HG03045 (cell line): ENCODE measurements around the gene DGKI.
"Not testable (repeated sequence)": the region's sequence is repeated elsewhere in the genome, so short reads cannot be mapped to it uniquely, and the experiment has no call there.

Experiments
- ATAC-seq: cut with Tn5 transposase; IDR thresholded peaks from one replicate; pipeline ENCODE4 v1.9.1; 2021; ENCODE audit warnings: mild to moderate bottlenecking, moderate library complexity; ENCODE audit not compliant: unreplicated experiment

DGKI gene

DNA sequence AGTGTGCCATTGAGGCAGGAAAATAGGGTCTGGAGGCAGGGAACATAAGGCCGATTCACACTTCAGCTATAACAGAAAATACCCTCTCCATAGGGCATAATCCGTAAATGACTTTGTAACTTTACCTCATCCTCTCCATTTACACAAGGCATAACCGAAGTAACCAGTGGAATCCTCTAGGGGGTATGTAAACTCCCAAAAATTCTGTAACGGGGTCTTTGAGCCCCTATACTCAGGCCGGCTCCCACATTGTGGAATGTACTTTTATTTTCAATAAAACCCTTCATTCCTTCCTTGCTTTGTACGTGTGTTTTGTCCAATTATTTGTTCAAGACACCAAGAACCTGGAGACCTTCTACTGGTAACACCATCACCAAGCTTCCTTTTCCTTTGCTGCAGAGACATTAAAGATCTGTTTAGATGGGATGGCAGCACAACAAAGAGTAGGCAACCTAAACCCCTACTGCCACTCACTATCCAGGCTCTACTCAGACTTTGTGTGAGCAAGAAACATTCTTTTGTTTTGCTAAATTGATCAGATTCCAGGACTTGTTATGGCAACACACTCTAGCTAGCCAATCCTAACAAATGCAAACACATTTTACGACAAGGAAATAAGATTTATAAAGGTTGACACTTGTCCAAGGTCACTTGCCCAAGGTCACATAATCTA is 99.3 kb downstream of the DGKI start:
- no peak for ATAC-seq

GRCh38 chr7:137743021-137743420 is 103.8 kb downstream of the DGKI start:
- no peak for ATAC-seq

DNA sequence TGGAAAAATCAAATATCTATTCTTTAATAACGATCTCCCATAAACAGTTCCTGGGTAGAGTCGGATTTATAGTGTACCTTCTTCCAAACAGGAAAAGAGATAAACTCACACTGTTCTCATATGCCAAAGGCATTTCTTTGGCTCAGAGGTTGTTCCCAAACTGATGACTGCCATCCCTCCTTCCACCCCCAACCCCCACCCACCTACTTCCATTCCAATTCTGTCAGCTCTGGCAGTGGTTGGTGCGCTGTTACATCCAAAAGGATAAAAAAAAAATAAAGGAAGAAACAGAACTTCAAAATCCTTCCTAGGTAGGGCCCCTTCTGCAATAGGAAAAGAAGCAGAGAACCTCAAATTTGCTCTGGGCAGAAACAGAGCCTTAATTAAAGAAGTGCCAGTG is 104.7 kb downstream of the DGKI start:
- ATAC-seq = no peak

DNA sequence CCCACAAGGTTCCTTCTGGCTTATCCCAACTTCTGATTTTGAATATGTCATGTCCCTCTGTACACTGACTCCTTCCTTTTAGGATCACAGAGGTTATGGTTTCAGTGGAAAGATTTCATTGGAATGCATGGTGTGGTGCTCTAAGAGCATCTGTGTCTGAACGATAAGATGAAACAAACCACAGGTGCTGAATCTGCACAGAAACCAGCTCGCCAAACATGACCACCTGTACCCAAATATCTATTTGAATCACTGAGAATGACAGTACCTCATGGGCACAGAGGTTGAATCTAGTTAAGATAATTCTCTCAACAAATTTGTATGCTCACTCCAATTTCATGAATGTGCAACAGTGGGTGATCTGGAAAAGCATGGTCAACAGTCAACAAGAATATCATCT is 105.3 kb downstream of the DGKI start:
- ATAC-seq = no peak

GRCh38 chr7:137734221-137734620 is 112.6 kb downstream of the DGKI start:
- ATAC-seq = no peak

- no peak for ATAC-seq
Measured at GRCh38 chr7:137732168-137732567, 114.6 kb downstream of the DGKI start.

DNA sequence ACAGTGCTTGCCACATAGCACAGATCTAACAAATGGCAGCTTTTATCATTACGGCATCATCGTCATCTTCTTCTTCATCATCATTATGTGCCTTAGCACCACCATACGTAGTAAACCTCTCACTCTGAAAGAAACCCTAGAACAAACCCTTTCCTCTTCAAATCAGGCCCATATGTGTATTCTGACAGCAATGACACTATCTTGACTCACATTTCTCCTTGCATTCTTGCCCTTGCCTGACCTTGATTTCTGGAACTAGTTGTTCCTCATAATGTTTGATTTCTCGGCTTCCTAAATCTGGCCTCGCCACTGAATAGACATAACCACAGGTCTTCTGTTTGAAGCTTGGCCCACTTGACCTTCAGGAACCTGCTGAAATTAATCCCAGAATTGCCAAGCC is 115.3 kb downstream of the DGKI start:
- ATAC-seq = no peak

- ATAC-seq = no peak
Measured at GRCh38 chr7:137728426-137728825, 118.3 kb downstream of the DGKI start.

- ATAC-seq = no peak
Measured at GRCh38 chr7:137727413-137727812, 119.4 kb downstream of the DGKI start.

DNA sequence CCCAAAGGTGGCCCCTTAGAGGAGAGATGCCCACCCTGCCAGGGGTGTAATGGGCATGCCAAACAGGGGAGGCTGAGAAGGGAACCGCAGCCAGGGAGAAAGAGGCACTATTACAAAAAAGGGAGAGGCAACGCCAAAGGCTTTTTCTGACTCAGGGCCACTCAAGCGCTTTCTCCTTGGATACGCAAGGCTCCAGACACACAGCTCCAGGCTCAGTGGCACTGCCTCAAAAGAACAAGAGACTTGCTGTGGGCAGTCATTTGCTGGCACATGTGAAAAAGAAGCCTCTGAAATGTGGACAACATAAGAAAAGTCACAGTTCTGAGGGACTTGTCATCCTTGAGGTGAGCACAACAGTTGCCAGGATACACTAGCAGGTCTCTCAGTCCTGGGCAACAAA is 128.4 kb downstream of the DGKI start:
- ATAC-seq = no peak

GRCh38 chr7:137717811-137718271 is 128.9 kb downstream of the DGKI start:
- no peak for ATAC-seq

DNA sequence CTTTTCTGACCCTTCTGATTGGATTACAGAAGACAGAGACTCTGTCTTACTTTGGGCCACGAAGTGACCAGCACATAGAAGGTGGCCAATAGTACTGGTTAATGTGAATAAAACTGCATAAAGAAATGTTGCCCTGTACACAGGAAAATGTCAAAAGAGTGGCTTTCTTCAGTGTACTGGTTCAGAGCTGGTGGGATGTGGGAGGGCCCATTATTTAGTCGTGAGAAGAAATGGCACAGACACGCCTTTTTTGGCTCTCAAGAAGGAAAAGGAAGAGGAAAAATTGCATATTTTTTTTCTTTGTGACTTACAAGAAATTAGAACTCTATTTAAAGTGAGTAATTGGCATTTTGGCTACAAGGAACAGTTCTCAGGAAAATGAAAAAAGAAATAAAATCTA is 129.7 kb downstream of the DGKI start:
- no peak for ATAC-seq

DNA sequence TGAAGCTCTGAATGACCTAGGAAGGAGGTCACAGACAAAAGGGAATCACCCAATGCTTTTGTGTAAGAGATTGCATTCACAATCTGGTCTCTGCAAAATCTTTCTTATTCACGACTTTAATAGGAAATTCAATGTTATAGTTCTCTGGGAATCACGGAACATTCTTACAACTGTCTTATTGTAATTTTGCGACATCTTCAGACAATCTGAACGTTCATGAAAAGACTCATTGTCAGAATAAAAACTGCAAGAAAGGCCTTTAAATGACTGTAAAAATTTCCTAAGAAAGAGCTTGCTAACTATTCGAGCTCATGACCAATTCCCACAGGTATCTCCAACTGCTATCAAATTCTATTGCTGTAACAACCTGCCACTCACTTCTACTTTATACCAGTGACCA is 130.7 kb downstream of the DGKI start:
- no peak for ATAC-seq

DNA sequence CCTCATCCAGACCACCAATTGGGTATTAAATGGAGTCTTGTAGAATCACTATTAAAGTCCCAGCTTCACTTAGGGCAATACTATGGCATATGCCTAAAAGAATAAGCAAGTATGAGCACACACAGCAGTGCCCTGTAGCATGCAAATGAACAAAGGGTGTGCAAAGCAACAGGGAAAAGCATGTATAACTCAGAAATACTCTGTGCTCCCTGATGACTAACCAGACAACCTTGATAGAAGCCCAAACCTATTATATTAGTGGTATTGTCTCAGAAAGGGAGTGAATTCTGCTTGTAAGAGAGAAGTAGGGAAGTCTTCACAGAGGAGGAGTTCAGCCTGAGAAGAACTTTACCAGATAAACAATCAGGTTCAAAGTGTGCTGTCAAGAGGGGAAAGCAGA is 131.2 kb downstream of the DGKI start:
- no peak for ATAC-seq

GRCh38 chr7:137715121-137715520 is 131.7 kb downstream of the DGKI start:
- ATAC-seq = no peak

- ATAC-seq = not testable (repeated sequence)
Measured at GRCh38 chr7:137706330-137706729, 140.4 kb downstream of the DGKI start.

DNA sequence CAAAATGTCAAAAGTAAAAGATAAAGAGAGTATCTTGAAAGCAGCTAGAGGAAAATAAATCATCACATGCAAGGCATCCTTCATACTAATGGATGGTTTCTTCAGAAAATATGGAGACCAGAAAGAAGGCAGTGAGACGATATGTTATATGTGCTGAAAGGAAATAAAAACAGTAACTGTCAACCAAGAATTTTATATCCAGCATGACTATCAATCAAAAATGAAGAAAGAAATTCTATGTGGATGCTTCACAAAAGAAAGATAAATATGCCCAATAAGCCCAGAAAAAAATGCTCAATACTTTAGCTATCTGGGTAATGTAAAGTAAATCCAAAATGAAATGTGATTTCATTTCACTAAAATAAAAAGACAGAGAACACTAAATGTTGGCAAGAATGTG is 142.1 kb downstream of the DGKI start:
- no peak for ATAC-seq

DNA sequence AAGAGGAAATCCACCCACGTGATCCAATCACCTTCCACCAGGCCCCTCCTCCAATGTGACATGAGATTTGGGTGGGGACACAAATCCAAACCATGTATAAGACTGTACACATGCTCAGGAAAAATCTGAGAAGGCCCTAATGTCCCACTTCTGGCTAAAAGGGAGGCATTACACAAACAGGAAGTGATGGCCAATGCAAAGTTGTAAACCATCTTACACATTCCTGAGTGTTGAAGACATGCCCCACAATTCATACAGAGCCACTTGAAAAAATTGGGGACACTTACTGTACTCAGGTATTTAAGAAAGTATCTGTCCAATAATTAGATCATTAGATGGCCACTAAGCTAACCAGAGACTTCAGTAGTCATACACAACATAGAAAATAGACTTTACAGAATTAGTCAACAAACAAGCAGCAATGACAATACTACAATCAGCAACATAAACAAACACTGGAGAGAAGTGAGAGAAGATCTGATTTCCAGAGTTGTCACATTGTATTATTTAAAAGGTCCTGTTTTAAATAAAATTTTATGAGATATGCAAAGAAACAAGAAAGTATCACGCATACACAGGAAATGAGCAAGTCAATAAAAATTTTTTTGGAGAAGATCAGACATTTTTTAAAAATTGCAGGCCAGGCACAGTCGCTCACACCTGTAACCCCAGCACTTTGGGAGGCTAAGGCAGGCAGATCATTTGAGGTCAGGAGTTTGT is 143.3 kb downstream of the DGKI start:
- ATAC-seq = no peak

GRCh38 chr7:137696988-137697387 is 149.8 kb downstream of the DGKI start:
- ATAC-seq = no peak

- ATAC-seq = no peak
Measured at GRCh38 chr7:137696376-137696775, 150.4 kb downstream of the DGKI start.

DNA sequence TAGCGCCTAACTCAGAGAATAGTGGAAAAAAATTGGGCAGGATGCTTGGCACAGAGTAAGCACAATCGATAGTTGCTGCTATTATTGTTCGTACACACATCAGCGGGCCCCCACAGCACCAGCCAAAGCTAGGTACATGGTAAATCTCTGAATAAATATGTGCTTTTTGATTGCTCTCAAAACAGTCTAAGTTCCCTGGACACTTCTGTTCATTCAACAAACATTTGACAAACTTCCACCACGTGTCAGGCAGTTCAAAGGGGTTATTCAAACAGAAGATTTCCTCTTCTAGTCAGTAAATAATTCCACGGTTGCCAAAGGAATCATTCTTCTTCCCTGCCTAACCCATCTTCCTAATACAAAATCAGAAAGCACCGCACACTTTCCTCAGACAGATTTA is 150.8 kb downstream of the DGKI start:
- no peak for ATAC-seq

DNA sequence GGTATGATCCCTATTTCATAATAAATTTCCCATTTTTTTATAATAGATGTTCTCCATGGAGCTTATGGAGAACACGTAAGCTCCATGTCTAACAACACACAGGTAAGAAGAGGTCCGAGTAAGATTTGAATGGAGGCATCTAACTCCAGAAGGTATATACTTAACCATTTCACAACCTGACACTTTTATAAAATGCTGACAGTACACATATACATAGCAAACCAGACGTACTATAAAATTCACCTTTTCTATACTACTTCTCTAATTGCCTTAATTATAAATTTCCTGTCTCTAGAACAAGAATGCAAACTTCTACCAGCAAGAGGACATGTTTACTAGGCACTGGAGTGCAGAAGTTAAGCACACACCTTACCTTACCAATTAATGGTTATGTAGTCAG is 151.3 kb downstream of the DGKI start:
- ATAC-seq = no peak

- no peak for ATAC-seq
Measured at GRCh38 chr7:137694405-137694804, 152.4 kb downstream of the DGKI start.
